HepG2 (cell line): ENCODE data around the gene FAM171A2. TPM values are rescaled to one million over a fixed set of nuclear protein-coding genes. Genes with fewer than 3 reads are reported as not detected.

Experiments
- BRF2 ChIP-seq: sonication (generic); formaldehyde crosslinking; IDR thresholded peaks from 2 replicates; pipeline ENCODE4 v1.8.1; 2022; ENCODE audit warnings: mild to moderate bottlenecking, missing genetic modification reagents
- CCAR2 ChIP-seq: fragments of 200-400 bp; formaldehyde crosslinking; optimal IDR thresholded peaks from 2 replicates; pipeline ENCODE3; 2018; ENCODE audit warnings: low read depth, mild to moderate bottlenecking, low read length, moderate library complexity
- FOXA3 ChIP-seq: IDR thresholded peaks from 2 replicates; pipeline ENCODE4 v1.6.1; 2016; ENCODE audit warnings: missing genetic modification reagents, missing compliant biosample characterization
- FOXP4 ChIP-seq: sonication (generic); formaldehyde crosslinking; IDR thresholded peaks from 2 replicates; pipeline ENCODE4 v1.4.0; 2020; ENCODE audit warnings: missing genetic modification reagents
- GATAD2A ChIP-seq: IDR thresholded peaks from 2 replicates; pipeline ENCODE4 v1.6.1; 2016
- IRF2 ChIP-seq: IDR thresholded peaks from 2 replicates; pipeline ENCODE4 v1.6.1; 2018; ENCODE audit warnings: missing genetic modification reagents, missing compliant biosample characterization
- NFE2 ChIP-seq: sonication (generic); formaldehyde crosslinking; IDR thresholded peaks from 2 replicates; pipeline ENCODE4 v1.4.0; 2020; ENCODE audit warnings: missing genetic modification reagents
- NFYC ChIP-seq: IDR thresholded peaks from 2 replicates; pipeline ENCODE4 v1.6.1; 2016; ENCODE audit warnings: missing genetic modification reagents, missing compliant biosample characterization
- NR2F1 ChIP-seq, 2 experiments: fragments of 450-650 bp in 1 of 2; formaldehyde crosslinking in 1 of 2; IDR thresholded peaks; 2 replicates each; pipeline versions ENCODE4 v1.5.0 to v1.6.1; 2016 to 2020; ENCODE audit warnings: mild to moderate bottlenecking in 1 of 2, missing compliant biosample characterization in 1 of 2, missing genetic modification reagents in 1 of 2, moderate library complexity in 1 of 2
- PCBP1 ChIP-seq: fragments of 200-400 bp; formaldehyde crosslinking; IDR thresholded peaks from 2 replicates; pipeline ENCODE4 v1.6.1; 2017; ENCODE audit warnings: mild to moderate bottlenecking, low read depth, low read length, borderline replicate concordance
- RXRB ChIP-seq: IDR thresholded peaks from 2 replicates; pipeline ENCODE4 v1.6.1; 2016; ENCODE audit warnings: borderline replicate concordance, missing genetic modification reagents, missing compliant biosample characterization
- SOX13 ChIP-seq, 3 experiments: fragments of 450-650 bp in 1 of 3; sonication (generic) in 1 of 3; formaldehyde crosslinking in 1 of 3; IDR thresholded peaks in 2 of 3; conservative IDR thresholded peaks in 1 of 3; 2 replicates each; pipeline versions ENCODE4 v1.5.0 to v1.6.1; 2016 to 2020; ENCODE audit warnings: antibody characterized with exemption in 1 of 3, mild to moderate bottlenecking in 1 of 3, missing compliant biosample characterization in 1 of 3, missing genetic modification reagents in 1 of 3, moderate library complexity in 1 of 3
- ZBED4 ChIP-seq: sonication (generic); formaldehyde crosslinking; IDR thresholded peaks from 2 replicates; pipeline ENCODE4 v1.4.0; 2020; ENCODE audit warnings: missing genetic modification reagents, borderline replicate concordance
- ZBTB21 ChIP-seq: sonication (generic); formaldehyde crosslinking; IDR thresholded peaks from 2 replicates; pipeline ENCODE4 v1.4.0; 2020; ENCODE audit warnings: missing genetic modification reagents
- ZNF253 ChIP-seq: sonication (generic); formaldehyde crosslinking; IDR thresholded peaks from 2 replicates; pipeline ENCODE4 v1.8.0; 2022; ENCODE audit warnings: mild to moderate bottlenecking, missing genetic modification reagents, borderline replicate concordance
- ZNF276 ChIP-seq: sonication (generic); formaldehyde crosslinking; IDR thresholded peaks from 2 replicates; pipeline ENCODE4 v1.4.0; 2020; ENCODE audit warnings: mild to moderate bottlenecking, low read depth, missing genetic modification reagents
- ZNF496 ChIP-seq: sonication (generic); formaldehyde crosslinking; IDR thresholded peaks from 2 replicates; pipeline ENCODE4 v1.8.1; 2023; ENCODE audit warnings: mild to moderate bottlenecking, moderate library complexity, missing genetic modification reagents; ENCODE audit not compliant: insufficient replicate concordance
- ZNF552 ChIP-seq: sonication (generic); formaldehyde crosslinking; IDR thresholded peaks from 2 replicates; pipeline ENCODE4 v1.9.0; 2022; ENCODE audit warnings: missing genetic modification reagents, mild to moderate bottlenecking, borderline replicate concordance
- ZNF589 ChIP-seq: sonication (generic); formaldehyde crosslinking; conservative IDR thresholded peaks from 2 replicates; pipeline ENCODE4 v1.8.0; 2022; ENCODE audit warnings: mild to moderate bottlenecking, moderate library complexity, missing genetic modification reagents
- polyA plus RNA-seq, 8 experiments: library from polyadenylated mRNA; depleted of rRNA in 3 of 8; stranded (reverse) in 7 of 8; unstranded in 1 of 8; fragments of >200 nt; fragmentation: Illumina TruSeq in 4 of 8; extraction: Trizol in 4 of 8; gene quantifications; 2 replicates each; pipeline versions ENCODE4 v1.2.1 to v1.2.3, GENCODE V29; 2011 to 2016; ENCODE audit warnings: low read depth in 4 of 8, missing spikeins in 1 of 8, mixed read lengths in 1 of 8; ENCODE audit not compliant: insufficient read depth in 1 of 8
- total RNA-seq, 5 experiments: library from RNA; depleted of rRNA; stranded (reverse); fragments of >200 nt; fragmentation: Illumina TruSeq; extraction: Trizol; gene quantifications; 2 replicates each; pipeline ENCODE4 v1.2.3, GENCODE V29; 2016; ENCODE audit warnings: low read depth in 1 of 5

FAM171A2 gene
- total and polyA plus RNA-seq, 2 of the 13 experiments (the other 11 are each of a cell fraction or from before 2014, with no cell fraction given), result 1.8 to 3.6 TPM

- TF ChIP-seq BRF2 (no peak), NFYC (CRISPR knock-in tag) (peak; percentile 70), ZNF253 (CRISPR knock-in tag) (peak; percentile 38; the same call in 1 of the 2 replicates), GATAD2A (CRISPR knock-in tag) (peak; percentile 30; the same call in 1 of the 2 replicates), ZNF552 (0 out of 2 replicates have a peak, but pooled peaks have one; percentile 57), ZBTB21 (CRISPR knock-in tag) (peak; percentile 70; the same call in 1 of the 2 replicates), IRF2 (peak; percentile 64; the same call in 1 of the 2 replicates), SOX13 (IDR thresholded peaks at IDR 0.05) (no peak), SOX13 (CRISPR knock-in tag; conservative IDR thresholded peaks at IDR 0.05 in 1 of 2, IDR thresholded peaks at IDR 0.05 in 1 of 2) (peak in 1 of 2 experiments; percentile 35; a peak in 1 of 4 replicates), PCBP1 (no peak), NR2F1 (CRISPR knock-in tag; IDR thresholded peaks at IDR 0.05) (0 out of 4 replicates have a peak, but pooled peaks of 1 of the 2 experiments have one; percentile 18), FOXP4 (CRISPR knock-in tag) (peak; percentile 39; the same call in 1 of the 2 replicates), ZNF276 (CRISPR knock-in tag) (0 out of 2 replicates have a peak, but pooled peaks have one; percentile 37), FOXA3 (CRISPR knock-in tag) (peak; percentile 42; the same call in 1 of the 2 replicates), CCAR2 (no peak), ZNF589 (CRISPR knock-in tag) (peak; percentile 90; the same call in 1 of the 2 replicates), ZBED4 (CRISPR knock-in tag) (peak; percentile 75; the same call in 1 of the 2 replicates), NFE2 (no peak), ZNF496 (no peak), RXRB (CRISPR knock-in tag) (peak; percentile 60; the same call in 1 of the 2 replicates)
These were observed 55.3 kb downstream of the FAM171A2 start, which contains the start of gene RUNDC3A (continued) for GRCh38 chr17:44308320-44308818.
